ENCODE data around the gene CDADC1. TPM values are rescaled to one million over a fixed set of nuclear protein-coding genes. Genes with fewer than 3 reads are reported as not detected.

The CDADC1 gene
- total and polyA plus RNA-seq, 7 experiments from 2014 or later, result 9.2 to 21.3 (median 12.8) TPM

- H3K27ac ChIP-seq (ENCODE audit: low read depth, low read length), result peak overlapping the region; percentile 67
- Mint-ChIP-seq H3K27me3 (no peaks in the 10 kb centered on the region), H3K27ac (peak overlapping the region; percentile 77 to 97 (median 90)), H3K9me3 (no peaks in the 10 kb centered on the region), H3K4me1 (peaks cover 10 to 50% (median 42%) of the 10 kb centered on the region in 7 donors), H3K36me3 (peaks cover 13 to 43% (median 32%) of the 10 kb centered on the region in 5 donors), H3K4me3 (peak overlapping the region; percentile 72 to 95 (median 88))
- CTCF ChIA-PET, result interaction anchor here (0.5 kb wide), 2 partner anchors 38 to 681 kb away, joined by 3 to 4 read pairs; no protein-coding TSS in a partner anchor
- H3K4me3 ChIP-seq (ENCODE audit: low read length), result peak overlapping the region; percentile 54
- ATAC-seq, result peak; percentile 40
- H3K36me3 ChIP-seq (ENCODE audit: control insufficient read depth in 2 of 3, insufficient read depth in 3 of 3, low read length in 3 of 3), result peaks cover 0 to 24% (median 4%) of the 10 kb centered on the region in 3 experiments
- POLR2A ChIA-PET, result interaction anchor here (0.7 to 2.5 kb wide), 4 partner anchors 10 to 283 kb away, joined by 3 to 14 read pairs (median 4); partner anchors contain the start of genes CDADC1 and FNDC3A
- DNase-seq, result peak in 5 of 9 donors; percentile 20 to 34 (median 30)
- peaks cover 6 to 16% of the 10 kb centered on the region in 2 donors for H3K4me1 ChIP-seq (ENCODE audit: control insufficient read depth in 2 of 2, insufficient read depth in 2 of 2, low read length in 2 of 2)
- no peaks in the 10 kb centered on the region for H3K9me3 ChIP-seq (ENCODE audit: control insufficient read depth in 2 of 3, low read length in 3 of 3)
- H3K27me3 ChIP-seq (ENCODE audit: control insufficient read depth in 2 of 2, insufficient read depth in 2 of 2, low read length in 2 of 2), result no peaks in the 10 kb centered on the region
- intact Hi-C loops (cut with micrococcal nuclease), result loop anchor here in 1 of 2 donors (1.0 kb wide), 1 partner anchor 11 kb away; the partner anchor contains the start of gene CDADC1
Observed at GRCh38 chr13:49258089-49258796, 10.5 kb downstream of the CDADC1 start.

GRCh38 chr13:49259586-49259985, 11.9 kb downstream of the CDADC1 start:
- ATAC-seq (no peak), DNase-seq (no peak)
- Histone ChIP-seq H3K9me3 (ENCODE audit: control insufficient read depth in 2 of 3, low read length in 3 of 3) (no peaks in the 10 kb centered on the region), H3K4me1 (ENCODE audit: control insufficient read depth in 2 of 2, insufficient read depth in 2 of 2, low read length in 2 of 2) (peaks cover 0 to 7% of the 10 kb centered on the region in 2 donors), H3K4me3 (ENCODE audit: low read length) (no peak overlapping the region), H3K36me3 (ENCODE audit: control insufficient read depth in 2 of 3, insufficient read depth in 3 of 3, low read length in 3 of 3) (peaks cover 0 to 24% (median 4%) of the 10 kb centered on the region in 3 experiments), H3K27me3 (ENCODE audit: control insufficient read depth in 2 of 2, insufficient read depth in 2 of 2, low read length in 2 of 2) (no peaks in the 10 kb centered on the region), H3K27ac (ENCODE audit: low read depth, low read length) (no peak overlapping the region)
- POLR2A ChIA-PET, result interaction anchor here (0.8 kb wide), 1 partner anchor 11 kb away, joined by 3 read pairs; the partner anchor contains the start of gene CDADC1
- CTCF ChIA-PET, result no interaction called here
- H3K27ac Mint-ChIP-seq, result peak overlapping the region in 2 of 9 donors; percentile 32 to 67
- H3K4me3 Mint-ChIP-seq, result peak overlapping the region in 1 of 10 donors; percentile 26
- H3K36me3 Mint-ChIP-seq, result peaks cover 13 to 40% (median 29%) of the 10 kb centered on the region in 5 donors
- no peaks in the 10 kb centered on the region for H3K9me3 Mint-ChIP-seq
- no peaks in the 10 kb centered on the region for H3K27me3 Mint-ChIP-seq
- H3K4me1 Mint-ChIP-seq, result peaks cover 6 to 37% (median 29%) of the 10 kb centered on the region in 7 donors
- intact Hi-C loops (cut with micrococcal nuclease), result no loop called here

GRCh38 chr13:49262634-49263033, 14.9 kb downstream of the CDADC1 start:
- H3K9me3 Mint-ChIP-seq, result no peaks in the 10 kb centered on the region
- no peak overlapping the region for H3K4me3 Mint-ChIP-seq
- H3K27ac ChIP-seq (ENCODE audit: low read depth, low read length), result no peak overlapping the region
- H3K4me1 Mint-ChIP-seq, result peaks cover 2 to 14% (median 11%) of the 10 kb centered on the region in 7 donors
- DNase-seq (no peak), ATAC-seq (no peak)
- H3K4me3 ChIP-seq (ENCODE audit: low read length), result no peak overlapping the region
- no peaks in the 10 kb centered on the region for H3K27me3 ChIP-seq (ENCODE audit: control insufficient read depth in 2 of 2, insufficient read depth in 2 of 2, low read length in 2 of 2)
- H3K4me1 ChIP-seq (ENCODE audit: control insufficient read depth in 2 of 2, insufficient read depth in 2 of 2, low read length in 2 of 2), result peaks cover 0 to 7% of the 10 kb centered on the region in 2 donors
- ChIA-PET CTCF (no interaction called here), POLR2A (no interaction called here)
- no peaks in the 10 kb centered on the region for H3K27me3 Mint-ChIP-seq
- intact Hi-C loops (cut with micrococcal nuclease), result no loop called here
- H3K36me3 ChIP-seq (ENCODE audit: control insufficient read depth in 2 of 3, insufficient read depth in 3 of 3, low read length in 3 of 3), result peaks cover 0 to 18% (median 0%) of the 10 kb centered on the region in 3 experiments
- H3K9me3 ChIP-seq (ENCODE audit: control insufficient read depth in 2 of 3, low read length in 3 of 3), result no peaks in the 10 kb centered on the region
- no peak overlapping the region for H3K27ac Mint-ChIP-seq
- peaks cover 10 to 30% (median 18%) of the 10 kb centered on the region in 5 donors for H3K36me3 Mint-ChIP-seq

DNA sequence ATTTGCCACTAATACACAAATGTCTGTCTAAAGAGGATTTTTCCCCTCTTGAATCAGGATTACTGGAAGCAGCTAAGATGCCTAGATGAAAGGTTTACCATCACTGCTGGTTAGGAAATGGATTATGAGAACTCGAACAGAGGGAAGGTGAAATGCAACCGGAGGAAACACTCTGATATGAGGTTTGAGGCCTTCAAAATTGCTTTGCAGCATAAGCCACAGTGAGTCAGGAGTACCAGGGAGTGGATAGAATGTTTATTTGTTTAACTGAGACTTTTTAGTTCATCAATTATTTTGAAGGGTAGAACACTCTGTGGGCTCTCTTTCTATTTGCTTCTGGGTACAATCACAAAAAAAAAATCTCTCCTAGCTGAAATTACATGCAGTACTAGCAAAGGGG, 18.1 kb downstream of the CDADC1 start:
- peaks cover 0 to 7% (median 0%) of the 10 kb centered on the region in 7 donors for H3K4me1 Mint-ChIP-seq
- DNase-seq (no peak), ATAC-seq (no peak)
- no peak overlapping the region for H3K4me3 Mint-ChIP-seq
- peak overlapping the region in 1 of 9 donors; percentile 11 for H3K27ac Mint-ChIP-seq
- H3K27me3 Mint-ChIP-seq, result no peaks in the 10 kb centered on the region
- Histone ChIP-seq H3K27me3 (ENCODE audit: control insufficient read depth in 2 of 2, insufficient read depth in 2 of 2, low read length in 2 of 2) (no peaks in the 10 kb centered on the region), H3K9me3 (ENCODE audit: control insufficient read depth in 2 of 3, low read length in 3 of 3) (no peaks in the 10 kb centered on the region), H3K4me3 (ENCODE audit: low read length) (no peak overlapping the region), H3K4me1 (ENCODE audit: control insufficient read depth in 2 of 2, insufficient read depth in 2 of 2, low read length in 2 of 2) (no peaks in the 10 kb centered on the region), H3K36me3 (ENCODE audit: control insufficient read depth in 2 of 3, insufficient read depth in 3 of 3, low read length in 3 of 3) (peaks cover 0 to 8% (median 0%) of the 10 kb centered on the region in 3 experiments), H3K27ac (ENCODE audit: low read depth, low read length) (no peak overlapping the region)
- H3K36me3 Mint-ChIP-seq, result peaks cover 7 to 25% (median 10%) of the 10 kb centered on the region in 5 donors
- ChIA-PET POLR2A (no interaction called here), CTCF (no interaction called here)
- intact Hi-C loops (cut with micrococcal nuclease), result no loop called here
- no peaks in the 10 kb centered on the region for H3K9me3 Mint-ChIP-seq

- no peaks in the 10 kb centered on the region for H3K36me3 ChIP-seq (ENCODE audit: control insufficient read depth in 2 of 3, insufficient read depth in 3 of 3, low read length in 3 of 3)
- peaks cover 0 to 2% (median 0%) of the 10 kb centered on the region in 7 donors for H3K4me1 Mint-ChIP-seq
- H3K4me3 ChIP-seq (ENCODE audit: low read length), result no peak overlapping the region
- POLR2A ChIA-PET, result interaction anchor here (0.7 kb wide), 1 partner anchor 19 kb away, joined by 3 read pairs; no protein-coding TSS in a partner anchor
- no peaks in the 10 kb centered on the region for H3K27me3 Mint-ChIP-seq
- no peak overlapping the region for H3K4me3 Mint-ChIP-seq
- intact Hi-C loops (cut with micrococcal nuclease), result no loop called here
- H3K4me1 ChIP-seq (ENCODE audit: control insufficient read depth in 2 of 2, insufficient read depth in 2 of 2, low read length in 2 of 2), result no peaks in the 10 kb centered on the region
- H3K27ac Mint-ChIP-seq, result no peak overlapping the region
- no peaks in the 10 kb centered on the region for H3K27me3 ChIP-seq (ENCODE audit: control insufficient read depth in 2 of 2, insufficient read depth in 2 of 2, low read length in 2 of 2)
- no peak overlapping the region for H3K27ac ChIP-seq (ENCODE audit: low read depth, low read length)
- CTCF ChIA-PET, result interaction anchor here (1.1 to 1.2 kb wide), 2 partner anchors 10 to 31 kb away, joined by 4 to 5 read pairs; no protein-coding TSS in a partner anchor
- no peak for ATAC-seq
- no peaks in the 10 kb centered on the region for H3K9me3 ChIP-seq (ENCODE audit: control insufficient read depth in 2 of 3, low read length in 3 of 3)
- H3K36me3 Mint-ChIP-seq, result peaks cover under 1 to 21% (median 5%) of the 10 kb centered on the region in 5 donors
- DNase-seq, result no peak
- H3K9me3 Mint-ChIP-seq, result no peaks in the 10 kb centered on the region
Observed at GRCh38 chr13:49271264-49271663, 23.5 kb downstream of the CDADC1 start.

- Mint-ChIP-seq H3K27me3 (no peaks in the 10 kb centered on the region), H3K9me3 (no peaks in the 10 kb centered on the region), H3K4me3 (no peak overlapping the region), H3K4me1 (peaks cover 0 to 2% (median 0%) of the 10 kb centered on the region in 7 donors), H3K27ac (no peak overlapping the region), H3K36me3 (peaks cover 0 to 26% (median 6%) of the 10 kb centered on the region in 5 donors)
- Histone ChIP-seq H3K27me3 (ENCODE audit: control insufficient read depth in 2 of 2, insufficient read depth in 2 of 2, low read length in 2 of 2) (no peaks in the 10 kb centered on the region), H3K4me1 (ENCODE audit: control insufficient read depth in 2 of 2, insufficient read depth in 2 of 2, low read length in 2 of 2) (no peaks in the 10 kb centered on the region), H3K36me3 (ENCODE audit: control insufficient read depth in 2 of 3, insufficient read depth in 3 of 3, low read length in 3 of 3) (no peaks in the 10 kb centered on the region), H3K27ac (ENCODE audit: low read depth, low read length) (no peak overlapping the region), H3K4me3 (ENCODE audit: low read length) (no peak overlapping the region), H3K9me3 (ENCODE audit: control insufficient read depth in 2 of 3, low read length in 3 of 3) (no peaks in the 10 kb centered on the region)
- CTCF ChIA-PET, result no interaction called here
- POLR2A ChIA-PET, result no interaction called here
- no peak for DNase-seq
- no peak for ATAC-seq
- intact Hi-C loops (cut with micrococcal nuclease), result no loop called here
Observed at GRCh38 chr13:49272296-49272695, 24.6 kb downstream of the CDADC1 start.

Measured in naive thymus-derived CD4-positive, alpha-beta T cell (primary cell).